ENCODE measurements around the gene ZDHHC16. TPM values are rescaled to one million over a fixed set of nuclear protein-coding genes. Genes with fewer than 3 reads are reported as not detected.

Gene ZDHHC16
- 56.5 TPM for total RNA-seq
- long read RNA-seq, transcript ZDHHC16-202 (10 exons, 1,718 nt), result minor isoform, 12 of 170 reads
- long read RNA-seq, transcript ZDHHC16-207 (12 exons, 2,014 nt), result minor isoform, 10 of 170 reads
- long read RNA-seq, transcript ZDHHC16-206 (11 exons, 1,798 nt), result major isoform, 75 of 170 reads
- long read RNA-seq, transcript ZDHHC16-205 (8 exons, 1,280 nt), result minor isoform, 8 of 170 reads
- long read RNA-seq, partial matches to known transcripts, result 9 of 170 reads
- long read RNA-seq, other reads (novel, unspliced or antisense), result 49 of 170 reads

DNA sequence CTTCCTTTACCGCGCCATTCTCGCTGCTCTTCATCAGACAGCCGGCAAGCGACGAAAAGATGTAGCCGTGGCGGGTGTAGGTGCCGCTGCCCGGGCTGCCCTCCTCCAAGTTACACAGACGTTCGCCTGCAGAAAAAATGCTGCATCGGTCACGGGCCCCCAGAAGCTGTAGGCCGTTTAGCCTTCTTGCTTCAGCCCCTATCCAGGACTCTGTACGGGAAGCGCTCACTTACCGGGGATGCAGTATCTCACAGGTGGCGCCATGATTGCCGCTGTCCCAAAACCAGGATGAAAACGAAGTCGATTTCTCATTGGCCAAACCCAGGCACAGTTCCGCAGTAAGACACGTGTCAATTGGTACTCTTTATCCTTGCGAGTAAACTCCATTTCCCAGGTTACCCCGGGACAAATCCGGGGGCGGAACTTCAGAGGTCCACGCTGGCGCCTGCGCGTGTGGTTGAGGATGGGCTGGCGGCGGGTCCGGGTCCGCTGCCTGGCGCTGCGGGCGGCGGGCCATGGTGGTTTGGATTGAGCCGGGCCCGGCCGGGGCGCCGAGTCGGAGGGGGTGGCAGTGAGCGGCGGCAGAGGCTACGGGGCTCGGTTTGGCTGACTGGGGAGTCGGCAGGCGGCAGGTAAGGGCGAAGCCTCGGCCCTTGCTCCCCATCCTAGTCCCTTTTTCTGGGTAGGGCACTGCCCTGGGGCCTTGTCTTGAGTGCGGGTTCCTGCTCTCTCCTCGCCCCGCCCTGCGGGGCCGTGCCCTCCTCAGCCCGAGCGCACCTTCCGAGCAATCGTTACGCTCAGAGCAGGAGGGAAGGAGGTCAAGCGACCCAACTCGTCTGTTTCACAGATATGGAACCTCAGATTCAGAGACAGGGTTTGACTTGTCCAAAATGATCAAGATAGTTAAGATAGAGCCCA lies at the start of gene ZDHHC16, which contains the start of gene EXOSC1:
Gene ZDHHC16 (plus strand): TSS at position 454 of the 918 bp plus-strand sequence. CDS start 5,501 bp downstream, outside the sequence.
Gene EXOSC1 (minus strand): TSS at position 285 of the 918 bp plus-strand sequence. CDS start 21 bp downstream, at position 264.
- H3K27ac ChIP-seq, result peak within 1 kb of the TSS; percentile 78
- H3K36me3 ChIP-seq, result peaks cover 18% of the 10 kb centered on the region
- ATAC-seq (peak; percentile 97), DNase-seq (peak; percentile 94)
- peaks cover 54% of the 10 kb centered on the region for H3K4me1 ChIP-seq
- peak within 1 kb of the TSS; percentile 93 for H3K4me3 ChIP-seq
- intact Hi-C loops (cut with DNase I), result no loop called here
- TF ChIP-seq, protein P1, sequence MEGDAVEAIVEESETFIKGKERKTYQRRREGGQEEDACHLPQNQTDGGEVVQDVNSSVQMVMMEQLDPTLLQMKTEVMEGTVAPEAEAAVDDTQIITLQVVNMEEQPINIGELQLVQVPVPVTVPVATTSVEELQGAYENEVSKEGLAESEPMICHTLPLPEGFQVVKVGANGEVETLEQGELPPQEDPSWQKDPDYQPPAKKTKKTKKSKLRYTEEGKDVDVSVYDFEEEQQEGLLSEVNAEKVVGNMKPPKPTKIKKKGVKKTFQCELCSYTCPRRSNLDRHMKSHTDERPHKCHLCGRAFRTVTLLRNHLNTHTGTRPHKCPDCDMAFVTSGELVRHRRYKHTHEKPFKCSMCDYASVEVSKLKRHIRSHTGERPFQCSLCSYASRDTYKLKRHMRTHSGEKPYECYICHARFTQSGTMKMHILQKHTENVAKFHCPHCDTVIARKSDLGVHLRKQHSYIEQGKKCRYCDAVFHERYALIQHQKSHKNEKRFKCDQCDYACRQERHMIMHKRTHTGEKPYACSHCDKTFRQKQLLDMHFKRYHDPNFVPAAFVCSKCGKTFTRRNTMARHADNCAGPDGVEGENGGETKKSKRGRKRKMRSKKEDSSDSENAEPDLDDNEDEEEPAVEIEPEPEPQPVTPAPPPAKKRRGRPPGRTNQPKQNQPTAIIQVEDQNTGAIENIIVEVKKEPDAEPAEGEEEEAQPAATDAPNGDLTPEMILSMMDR (IDR thresholded peaks at IDR 0.05), result no peak
- no peaks in the 10 kb centered on the region for H3K27me3 ChIP-seq (ENCODE audit: low read depth)
- no peaks in the 10 kb centered on the region for H3K9me3 ChIP-seq

DNA sequence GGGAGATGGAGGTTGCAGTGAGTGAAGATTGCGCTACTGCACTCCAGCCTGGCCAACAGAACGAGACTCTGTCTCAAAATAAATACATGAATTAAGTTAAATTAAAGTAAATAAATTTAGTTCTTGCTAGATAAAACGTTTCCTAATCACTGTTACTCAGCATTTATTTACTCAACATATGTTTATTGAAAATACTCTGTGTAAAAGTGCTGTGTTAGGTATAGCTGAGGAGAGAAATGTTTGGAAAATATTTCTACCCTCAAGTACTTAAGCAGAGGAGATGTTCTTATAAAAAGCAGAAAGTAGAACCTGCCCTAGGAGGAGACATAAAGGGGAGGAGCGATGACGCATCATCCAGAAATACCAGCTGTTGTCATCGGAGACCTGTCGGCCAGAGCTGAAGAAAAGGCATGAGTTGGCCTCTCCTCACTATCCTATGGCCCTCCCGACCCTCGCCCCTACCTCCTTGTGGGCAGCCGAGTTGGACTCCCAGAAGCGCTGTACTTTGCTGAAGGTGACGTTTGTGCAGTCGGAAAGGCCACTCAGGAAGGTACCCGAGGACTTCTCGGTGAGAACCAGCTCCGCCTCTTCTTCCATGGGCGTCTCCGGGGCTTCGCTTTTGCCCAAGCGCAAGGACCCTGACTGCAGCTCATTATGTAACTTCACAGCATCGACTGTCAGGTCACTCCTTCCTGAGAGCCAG lies 46.0 kb upstream of the ZDHHC16 start:
- no peak for DNase-seq
- intact Hi-C loops (cut with DNase I), result no loop called here

DNA sequence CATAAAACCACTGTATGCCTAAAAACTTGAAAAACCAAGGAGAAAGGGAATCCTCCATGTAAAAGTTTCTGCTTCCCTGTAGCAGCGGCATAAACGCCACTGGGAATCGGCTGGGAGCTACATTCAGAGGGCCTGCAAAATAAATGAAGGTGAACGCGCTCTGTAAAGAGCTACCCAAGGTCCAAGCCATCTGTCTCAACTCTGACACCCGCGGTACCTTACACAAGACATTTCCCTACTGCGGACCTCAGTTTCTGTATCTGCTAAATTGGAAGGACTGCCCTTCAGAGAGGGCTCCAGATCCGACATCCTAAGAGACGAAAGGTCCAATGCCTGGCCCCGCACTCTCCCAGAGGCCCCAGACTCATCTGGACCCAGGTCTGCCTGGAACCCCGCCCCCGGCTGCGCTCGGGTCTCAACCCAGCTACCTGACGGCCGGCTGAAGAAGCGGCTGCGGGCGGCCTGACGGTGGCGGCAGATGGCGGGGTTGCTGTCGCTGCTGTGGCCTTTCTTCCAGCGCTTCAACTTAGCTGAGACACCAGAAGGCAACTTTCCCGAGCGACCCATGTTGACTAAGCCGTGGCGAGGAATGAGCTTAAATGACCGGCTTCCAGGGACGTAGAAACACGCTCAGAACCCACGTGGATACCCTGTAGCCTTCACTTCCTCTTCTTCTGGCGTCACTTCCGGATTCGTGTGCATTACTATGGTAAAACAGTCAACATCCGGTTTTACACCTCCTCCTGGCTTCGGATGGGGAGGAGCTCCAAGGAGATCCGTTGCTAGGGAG lies 45.1 kb upstream of the ZDHHC16 start, which contains the start of gene RRP12:
Gene RRP12 (minus strand): TSS at position 676 of the 790 bp plus-strand sequence. CDS start 109 bp downstream, at position 567.
- H3K36me3 ChIP-seq, result peaks cover 14% of the 10 kb centered on the region
- no peaks in the 10 kb centered on the region for H3K27me3 ChIP-seq (ENCODE audit: low read depth)
- ATAC-seq (peak; percentile 97 to 99), DNase-seq (peak; percentile 77)
- peaks cover 15% of the 10 kb centered on the region for H3K4me1 ChIP-seq
- intact Hi-C loops (cut with DNase I), result no loop called here
- H3K4me3 ChIP-seq, result peak within 1 kb of the TSS; percentile 81
- H3K27ac ChIP-seq, result peak within 1 kb of the TSS; percentile 88
- TF ChIP-seq, protein P1 (IDR thresholded peaks at IDR 0.05), result peak; percentile 15
- no peaks in the 10 kb centered on the region for H3K9me3 ChIP-seq

More for the DNA sequence above, 46.0 kb upstream of the ZDHHC16 start:
- Histone ChIP-seq H3K4me1 (peaks cover 15% of the 10 kb centered on the region), H3K27ac (peak overlapping the region; percentile 88), H3K9me3 (no peaks in the 10 kb centered on the region), H3K27me3 (ENCODE audit: low read depth) (no peaks in the 10 kb centered on the region), H3K36me3 (peaks cover 23% of the 10 kb centered on the region), H3K4me3 (peak overlapping the region; percentile 81)
- TF ChIP-seq, protein P1 (IDR thresholded peaks at IDR 0.05), result no peak
- ATAC-seq, result peak; percentile 32 to 38

DNA sequence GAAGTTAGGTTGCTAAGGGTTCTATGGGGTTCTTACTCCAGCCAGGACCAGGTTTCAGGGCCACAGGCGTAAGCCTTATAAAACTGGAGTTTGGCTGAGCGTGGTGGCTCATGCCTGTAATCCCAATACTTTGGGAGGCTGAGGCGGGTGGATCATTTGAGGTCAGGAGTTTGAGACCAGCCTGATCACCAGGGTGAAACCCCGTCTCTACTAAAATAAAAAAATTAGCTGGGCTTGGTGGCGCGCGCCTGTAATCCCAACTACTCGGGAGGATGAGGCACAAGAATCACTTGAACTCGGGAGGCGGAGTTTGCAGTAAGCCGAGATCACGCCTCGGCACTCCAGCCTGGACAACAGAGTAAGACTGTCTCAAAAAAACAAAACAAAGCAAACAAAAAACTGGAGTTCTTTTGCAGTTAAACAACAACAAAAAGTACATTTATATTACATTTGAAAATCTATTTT lies 44.5 kb upstream of the ZDHHC16 start:
- peak overlapping the region; percentile 81 for H3K4me3 ChIP-seq
- ATAC-seq, result no peak
- peak overlapping the region; percentile 88 for H3K27ac ChIP-seq
- H3K36me3 ChIP-seq, result peaks cover 8% of the 10 kb centered on the region
- H3K4me1 ChIP-seq, result peaks cover 15% of the 10 kb centered on the region
- TF ChIP-seq, protein P1 (IDR thresholded peaks at IDR 0.05), result no peak
- no peak for DNase-seq
- H3K27me3 ChIP-seq (ENCODE audit: low read depth), result no peaks in the 10 kb centered on the region
- no peaks in the 10 kb centered on the region for H3K9me3 ChIP-seq
- intact Hi-C loops (cut with DNase I), result no loop called here
